RWPE1 (cell line): ENCODE results near the gene PLEKHO1.
"Not testable (repeated sequence)": the region's sequence is repeated elsewhere in the genome, so short reads cannot be mapped to it uniquely, and the experiment has no call there.

Experiments used
- CTCF ChIA-PET: fragments of 350-600 bp; sonication (Branson Sonifier 250); formaldehyde crosslinking; extraction: SDS; loops from one replicate; lab custom pipeline; 2021; lab: Yijun Ruan, JAX
- POLR2A ChIA-PET: fragments of 400-600 bp; formaldehyde crosslinking; extraction: SDS; loops from one replicate; lab custom pipeline; 2020; ENCODE audit warnings: antibody characterized with exemption; ENCODE audit not compliant: low non-redundant PET; lab: Yijun Ruan, JAX
- DNase-seq: peaks from one replicate; pipeline ENCODE4 v3.0.0; 2012; ENCODE audit warnings: low spot score
- H3K27ac ChIP-seq: fragments of 450-650 bp; 2 replicates; pipeline ENCODE4 v1.5.1; 2017
- CTCF ChIP-seq: fragments of 450-650 bp; conservative IDR thresholded peaks from 2 replicates; pipeline ENCODE4 v1.5.1; 2017; ENCODE audit warnings: low read depth, mild to moderate bottlenecking

The PLEKHO1 gene

GRCh38 chr1:150187560-150187931 lies 37.8 kb downstream of the PLEKHO1 start:
- DNase-seq = no peak
- CTCF ChIA-PET = interaction anchor here (0.5 to 1.5 kb wide), 12 partner anchors 11 to 299 kb away, joined by 3 to 9 read pairs (median 4); partner anchors contain the start of gene OTUD7B
- peak; percentile 18; the same call in 1 of the 2 replicates for TF ChIP-seq CTCF
- POLR2A ChIA-PET = no interaction called here
- H3K27ac ChIP-seq = no peak overlapping the region

GRCh38 chr1:150192012-150192411 lies 42.3 kb downstream of the PLEKHO1 start:
- no peak overlapping the region for H3K27ac ChIP-seq
- POLR2A ChIA-PET = no interaction called here
- CTCF ChIA-PET = no interaction called here
- TF ChIP-seq CTCF = no peak
- no peak for DNase-seq

GRCh38 chr1:150194381-150195031 lies 44.8 kb downstream of the PLEKHO1 start:
- no peak overlapping the region for H3K27ac ChIP-seq
- TF ChIP-seq CTCF = no peak
- no peak for DNase-seq
- CTCF ChIA-PET = interaction anchor here (0.5 to 0.7 kb wide), 2 partner anchors 9 to 123 kb away, joined by 3 to 5 read pairs; no protein-coding TSS in a partner anchor
- POLR2A ChIA-PET = no interaction called here

GRCh38 chr1:150196417-150196816 lies 46.7 kb downstream of the PLEKHO1 start:
- CTCF ChIA-PET = no interaction called here
- H3K27ac ChIP-seq = no peak overlapping the region
- DNase-seq = no peak
- TF ChIP-seq CTCF = no peak
- POLR2A ChIA-PET = no interaction called here

- POLR2A ChIA-PET = no interaction called here
- no peak for DNase-seq
- CTCF ChIA-PET = interaction anchor here (0.6 to 1.1 kb wide), 2 partner anchors 15 to 20 kb away, joined by 3 to 4 read pairs; no protein-coding TSS in a partner anchor
- TF ChIP-seq CTCF = no peak
- H3K27ac ChIP-seq = no peak overlapping the region
These were observed 57.7 kb downstream of the PLEKHO1 start for GRCh38 chr1:150207281-150207971.

- POLR2A ChIA-PET, DNase-seq, H3K27ac ChIP-seq: not testable (repeated sequence)
- CTCF ChIA-PET = interaction anchor here (1.1 kb wide), 1 partner anchor 14 kb away, joined by 4 read pairs; no protein-coding TSS in a partner anchor
These were observed 58.7 kb downstream of the PLEKHO1 start for GRCh38 chr1:150208460-150208859.
